ENCODE data around the gene MRPL37.
"Not testable (repeated sequence)": the region's sequence is repeated elsewhere in the genome, so short reads cannot be mapped to it uniquely, and the experiment has no call there.

MRPL37 gene

DNA sequence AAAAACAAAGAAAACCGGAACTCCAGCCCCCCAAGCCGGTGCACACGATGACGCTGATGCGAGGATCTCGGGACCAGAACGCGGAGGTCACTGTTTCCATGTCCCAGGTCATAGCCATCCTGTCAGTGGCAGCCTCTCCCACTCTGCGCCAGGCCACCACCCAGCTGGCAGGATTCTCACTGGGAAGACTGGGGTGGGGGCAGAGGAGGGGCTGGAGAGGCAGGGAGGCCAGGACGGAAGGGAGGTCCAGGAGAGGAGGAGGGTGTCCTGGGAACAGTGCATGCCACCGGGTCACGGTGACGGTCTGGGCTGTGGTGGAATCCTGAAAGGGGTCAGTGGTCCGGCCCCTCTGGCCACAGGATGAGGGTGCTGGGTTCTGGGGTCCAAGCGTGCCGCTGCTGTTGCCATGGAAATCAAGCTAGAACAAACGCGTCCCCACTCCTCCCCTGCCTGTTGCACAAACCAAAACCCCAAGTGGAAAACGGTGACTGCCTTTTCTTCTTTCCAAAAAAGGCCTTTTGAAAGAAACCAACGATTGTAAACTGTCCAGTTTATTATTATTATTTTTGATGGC lies 26.1 kb downstream of the MRPL37 start:
- TF ChIP-seq POLR2AphosphoS5 (IDR thresholded peaks at IDR 0.05; ENCODE audit: borderline replicate concordance, low read depth, low read length) = peak; percentile 19; the same call in 1 of the 2 replicates
- no peak for TF ChIP-seq FOXP2 (optimal IDR thresholded peaks at IDR 0.05; ENCODE audit: control extremely low read depth, extremely low read length, insufficient read depth)
- Histone ChIP-seq H3K9me3 (ENCODE audit: low read depth, low read length) (no peaks in the 10 kb centered on the region), H3K4me3 (no peak overlapping the region), H3K9ac (ENCODE audit: insufficient read length) (no peak overlapping the region), H3K27ac (no peak overlapping the region), H3K36me3 (ENCODE audit: insufficient read depth, low read length) (no peaks in the 10 kb centered on the region)
- no peak for DNase-seq (ENCODE audit: low read depth, low spot score)

GRCh38 chr1:54227091-54227602 lies 27.2 kb downstream of the MRPL37 start:
- no peak overlapping the region for H3K27ac ChIP-seq
- no peaks in the 10 kb centered on the region for H3K9me3 ChIP-seq (ENCODE audit: low read depth, low read length)
- H3K4me3 ChIP-seq = no peak overlapping the region
- H3K36me3 ChIP-seq (ENCODE audit: insufficient read depth, low read length) = no peaks in the 10 kb centered on the region
- no peak for TF ChIP-seq EZH2 (IDR thresholded peaks at IDR 0.05)
- TF ChIP-seq FOXP2 (optimal IDR thresholded peaks at IDR 0.05; ENCODE audit: control extremely low read depth, extremely low read length, insufficient read depth) = no peak
- TF ChIP-seq POLR2AphosphoS5 (IDR thresholded peaks at IDR 0.05; ENCODE audit: borderline replicate concordance, low read depth, low read length) = no peak
- no peak overlapping the region for H3K9ac ChIP-seq (ENCODE audit: insufficient read length)
- DNase-seq (ENCODE audit: low read depth, low spot score) = no peak

DNA sequence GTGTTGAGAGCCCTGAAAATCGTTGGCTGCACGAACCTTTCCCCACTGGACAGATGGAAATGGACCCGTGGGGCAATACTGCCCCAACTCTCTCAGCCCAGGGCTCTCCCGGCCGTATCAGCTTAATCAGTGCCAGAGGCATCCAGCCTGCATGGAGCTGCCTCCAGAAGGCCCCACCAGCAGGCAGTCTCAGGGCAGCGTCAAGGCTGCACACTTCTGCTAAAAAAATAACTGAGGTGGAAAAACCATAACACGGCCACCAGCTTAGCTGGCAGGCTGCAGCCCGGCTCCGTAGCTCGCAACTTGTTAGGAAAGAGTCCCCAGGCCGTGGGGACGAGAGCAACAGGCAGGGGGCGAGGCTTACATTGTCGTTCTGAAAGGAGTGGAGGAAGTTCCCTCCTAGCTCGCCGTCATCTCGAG lies 27.9 kb downstream of the MRPL37 start:
- DNase-seq (ENCODE audit: low read depth, low spot score) = no peak
- TF ChIP-seq FOXP2 (optimal IDR thresholded peaks at IDR 0.05; ENCODE audit: control extremely low read depth, extremely low read length, insufficient read depth) (no peak), POLR2AphosphoS5 (IDR thresholded peaks at IDR 0.05; ENCODE audit: borderline replicate concordance, low read depth, low read length) (no peak), EZH2 (IDR thresholded peaks at IDR 0.05) (no peak)
- 0 out of 2 replicates have a peak overlapping the region, but pooled peaks have one; percentile 11 for H3K27ac ChIP-seq
- no peaks in the 10 kb centered on the region for H3K9me3 ChIP-seq (ENCODE audit: low read depth, low read length)
- H3K36me3 ChIP-seq (ENCODE audit: insufficient read depth, low read length) = no peaks in the 10 kb centered on the region
- H3K4me3 ChIP-seq = no peak overlapping the region
- no peak overlapping the region for H3K9ac ChIP-seq (ENCODE audit: insufficient read length)

- no peak overlapping the region for H3K4me3 ChIP-seq
- no peak overlapping the region for H3K9ac ChIP-seq (ENCODE audit: insufficient read length)
- TF ChIP-seq POLR2AphosphoS5 (IDR thresholded peaks at IDR 0.05; ENCODE audit: borderline replicate concordance, low read depth, low read length) (no peak), EZH2 (IDR thresholded peaks at IDR 0.05) (no peak), FOXP2 (optimal IDR thresholded peaks at IDR 0.05; ENCODE audit: control extremely low read depth, extremely low read length, insufficient read depth) (no peak)
- H3K9me3 ChIP-seq (ENCODE audit: low read depth, low read length) = no peaks in the 10 kb centered on the region
- H3K27ac ChIP-seq = no peak overlapping the region
- no peaks in the 10 kb centered on the region for H3K36me3 ChIP-seq (ENCODE audit: insufficient read depth, low read length)
- no peak for DNase-seq (ENCODE audit: low read depth, low spot score)
These were observed 28.7 kb downstream of the MRPL37 start for GRCh38 chr1:54228638-54229079.

- Histone ChIP-seq H3K4me3 (no peak overlapping the region), H3K27ac (no peak overlapping the region), H3K9ac (ENCODE audit: insufficient read length) (no peak overlapping the region), H3K9me3 (ENCODE audit: low read depth, low read length) (no peaks in the 10 kb centered on the region), H3K36me3 (ENCODE audit: insufficient read depth, low read length) (no peaks in the 10 kb centered on the region)
- TF ChIP-seq FOXP2 (optimal IDR thresholded peaks at IDR 0.05; ENCODE audit: control extremely low read depth, extremely low read length, insufficient read depth) (no peak), EZH2 (IDR thresholded peaks at IDR 0.05) (no peak), POLR2AphosphoS5 (IDR thresholded peaks at IDR 0.05; ENCODE audit: borderline replicate concordance, low read depth, low read length) (no peak)
- no peak for DNase-seq (ENCODE audit: low read depth, low spot score)
These were observed 29.4 kb downstream of the MRPL37 start for GRCh38 chr1:54229281-54229891.

GRCh38 chr1:54230507-54231339 lies 30.8 kb downstream of the MRPL37 start:
- no peak for TF ChIP-seq POLR2AphosphoS5 (IDR thresholded peaks at IDR 0.05; ENCODE audit: borderline replicate concordance, low read depth, low read length)
- no peak for TF ChIP-seq EZH2 (IDR thresholded peaks at IDR 0.05)
- TF ChIP-seq FOXP2 (optimal IDR thresholded peaks at IDR 0.05; ENCODE audit: control extremely low read depth, extremely low read length, insufficient read depth) = no peak
- H3K9ac ChIP-seq (ENCODE audit: insufficient read length) = no peak overlapping the region
- no peaks in the 10 kb centered on the region for H3K9me3 ChIP-seq (ENCODE audit: low read depth, low read length)
- no peaks in the 10 kb centered on the region for H3K36me3 ChIP-seq (ENCODE audit: insufficient read depth, low read length)
- H3K4me3 ChIP-seq = no peak overlapping the region
- H3K27ac ChIP-seq = no peak overlapping the region
- DNase-seq (ENCODE audit: low read depth, low spot score) = no peak

- not testable (repeated sequence) for H3K9me3 ChIP-seq (ENCODE audit: low read depth, low read length); H3K4me3 ChIP-seq; H3K27ac ChIP-seq; DNase-seq (ENCODE audit: low read depth, low spot score); H3K9ac ChIP-seq (ENCODE audit: insufficient read length)
- peaks cover 20% of the 10 kb centered on the region for H3K36me3 ChIP-seq (ENCODE audit: insufficient read depth, low read length)
These were observed 33.2 kb downstream of the MRPL37 start for GRCh38 chr1:54233196-54233595.

DNA sequence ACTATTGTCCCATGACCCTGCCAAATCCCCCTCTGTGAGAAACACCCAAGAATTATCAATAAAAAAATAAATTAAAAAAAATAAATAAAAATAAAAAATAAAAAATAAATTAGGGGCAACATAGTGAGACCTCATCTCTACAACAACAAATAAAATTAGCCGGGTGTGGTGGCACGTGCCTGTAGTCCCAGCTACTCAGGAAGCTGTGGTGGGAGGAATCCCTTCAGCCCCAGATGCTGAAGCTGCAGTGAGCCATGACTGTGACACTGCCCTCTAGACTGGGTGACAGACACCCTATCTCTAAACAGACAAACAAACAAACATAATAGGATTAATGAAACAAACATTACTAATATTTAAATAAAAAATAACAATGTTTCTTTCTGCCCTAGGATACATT lies 34.3 kb downstream of the MRPL37 start:
- TF ChIP-seq EZH2 (IDR thresholded peaks at IDR 0.05) (no peak), FOXP2 (optimal IDR thresholded peaks at IDR 0.05; ENCODE audit: control extremely low read depth, extremely low read length, insufficient read depth) (no peak), POLR2AphosphoS5 (IDR thresholded peaks at IDR 0.05; ENCODE audit: borderline replicate concordance, low read depth, low read length) (no peak)
- Histone ChIP-seq H3K9ac (ENCODE audit: insufficient read length) (no peak overlapping the region), H3K9me3 (ENCODE audit: low read depth, low read length) (no peaks in the 10 kb centered on the region), H3K27ac (no peak overlapping the region), H3K36me3 (ENCODE audit: insufficient read depth, low read length) (peaks cover 31% of the 10 kb centered on the region), H3K4me3 (no peak overlapping the region)
- DNase-seq (ENCODE audit: low read depth, low spot score) = no peak
